CD4-positive, alpha-beta T cell (primary cell): ENCODE results near the gene UBA1. TPM values are rescaled to one million over a fixed set of nuclear protein-coding genes. Genes with fewer than 3 reads are reported as not detected.

ENCODE experiments used
- ATAC-seq: fragments of 200-7000 bp; cut with Tn5 transposase; one replicate; pipeline ENCODE4 v1.10.0; 2022; ENCODE audit warnings: mild to moderate bottlenecking; ENCODE audit not compliant: poor library complexity
- CTCF ChIA-PET: fragments of 350-600 bp; sonication (Branson Sonifier 250); formaldehyde crosslinking; loops from one replicate; lab custom pipeline; 2021; ENCODE audit warnings: antibody characterized with exemption, inconsistent platforms; lab: Charles Lee
- POLR2A ChIA-PET: fragments of 350-600 bp; sonication (Branson Sonifier 250); formaldehyde crosslinking; loops from one replicate; lab custom pipeline; 2021; ENCODE audit warnings: antibody characterized with exemption, inconsistent platforms; lab: Charles Lee
- DNase-seq, 14 experiments: peaks; one replicate each; pipeline ENCODE4 v3.0.0-alpha.2; 2013 to 2020; ENCODE audit warnings: mixed read lengths in 2 of 14
- H3K27ac ChIP-seq, 2 donors: one replicate each; pipeline versions ENCODE4 v1.5.1 to v1.7.0; 2013; ENCODE audit warnings: low read length in 2 of 2, low read depth in 1 of 2, mild to moderate bottlenecking in 1 of 2
- H3K27me3 ChIP-seq, 2 experiments: 1 replicate in 1 of 2; 2 replicates in 1 of 2; pipeline versions ENCODE4 v1.6.1 to v1.7.0; 2013; ENCODE audit warnings: low read length in 2 of 2, control low read depth in 1 of 2, mild to moderate bottlenecking in 1 of 2, moderate library complexity in 1 of 2; ENCODE audit not compliant: insufficient read depth in 2 of 2, control insufficient read depth in 1 of 2
- H3K36me3 ChIP-seq: one replicate; pipeline ENCODE4 v1.6.1; 2013; ENCODE audit warnings: low read length, control low read depth; ENCODE audit not compliant: insufficient read depth
- H3K4me1 ChIP-seq: one replicate; pipeline ENCODE4 v1.6.1; 2013; ENCODE audit warnings: low read length, control low read depth; ENCODE audit not compliant: insufficient read depth
- H3K4me3 ChIP-seq: one replicate; pipeline ENCODE4 v1.5.1; 2013; ENCODE audit warnings: mild to moderate bottlenecking, low read length, moderate library complexity
- H3K9me3 ChIP-seq, 2 experiments: 1 replicate in 1 of 2; 2 replicates in 1 of 2; pipeline versions ENCODE4 v1.6.1 to v1.7.0; 2013; ENCODE audit warnings: low read length in 2 of 2, mild to moderate bottlenecking in 2 of 2, control low read depth in 1 of 2, moderate library complexity in 1 of 2; ENCODE audit not compliant: control insufficient read depth in 1 of 2, insufficient read depth in 1 of 2
- H3K27ac Mint-ChIP-seq: one replicate; pipeline ENCODE4 v1.8.0; 2020; ENCODE audit warnings: mixed read lengths
- H3K27me3 Mint-ChIP-seq: one replicate; pipeline ENCODE4 v1.8.0; 2021; ENCODE audit warnings: mixed read lengths
- H3K36me3 Mint-ChIP-seq: one replicate; pipeline ENCODE4 v1.8.0; 2021; ENCODE audit warnings: low read depth, mixed read lengths
- H3K4me1 Mint-ChIP-seq: one replicate; pipeline ENCODE4 v1.8.0; 2021; ENCODE audit warnings: low read depth, mixed read lengths
- H3K4me3 Mint-ChIP-seq: one replicate; pipeline ENCODE4 v1.8.0; 2020; ENCODE audit warnings: mild to moderate bottlenecking, mixed read lengths
- H3K9me3 Mint-ChIP-seq: one replicate; pipeline ENCODE4 v1.8.0; 2020; ENCODE audit warnings: mixed read lengths
- intact Hi-C, 2 experiments: fragments of 100-400 bp; cut with DNase I in 1 of 2; cut with micrococcal nuclease in 1 of 2; formaldehyde crosslinking; loops; one replicate each; pipeline versions ENCODE4 v1.15.1 to v1.9.0; 2023 to 2025; cut with DNase I, micrococcal nuclease
- total RNA-seq, 174 experiments: library from RNA in 2 of 174; stranded (reverse) in 2 of 174; gene quantifications; one replicate each; pipeline ENCODE4 v1.2.3 and lab custom pipeline; 2021 to 2026
- TF ChIP-seq, protein P1 (sequence below): fragments of 200-600 bp; IDR thresholded peaks from one replicate; pipeline ENCODE4 v1.8.0; 2022; ENCODE audit warnings: antibody characterized with exemption, mild to moderate bottlenecking

The UBA1 gene
- total RNA-seq, 2 experiments from 2014 or later: 70.0 to 72.1 TPM

DNA sequence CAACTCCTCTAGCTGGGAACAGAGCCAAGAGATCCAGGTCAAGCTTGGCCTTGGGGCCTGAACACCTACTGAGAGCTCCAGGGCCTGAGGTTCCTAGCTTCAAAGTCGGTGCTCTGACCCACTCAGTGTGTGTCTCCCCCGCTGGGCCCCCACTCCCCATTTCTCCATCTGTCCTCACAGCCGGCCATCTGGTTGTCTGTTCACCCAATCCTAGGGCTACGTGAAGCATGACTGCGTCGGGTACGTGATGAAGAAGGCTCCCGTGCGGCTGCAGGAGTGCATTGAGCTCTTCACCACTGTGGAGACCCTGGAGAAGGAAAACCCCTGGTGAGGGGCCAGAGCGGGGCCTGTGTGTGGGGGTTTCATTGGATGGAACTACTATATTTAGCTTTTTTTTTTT lies 51.5 kb downstream of the UBA1 start:
- no peaks in the 10 kb centered on the region for H3K9me3 Mint-ChIP-seq
- no peaks in the 10 kb centered on the region for H3K27me3 ChIP-seq
- intact Hi-C loops: no loop called here
- H3K4me1 Mint-ChIP-seq: no peaks in the 10 kb centered on the region
- no peak overlapping the region for H3K4me3 ChIP-seq
- H3K9me3 ChIP-seq: no peaks in the 10 kb centered on the region
- H3K27ac ChIP-seq: no peak overlapping the region
- no peak for ATAC-seq
- no peak for DNase-seq
- ChIA-PET CTCF (no interaction called here), POLR2A (no interaction called here)
- peaks cover 36% of the 10 kb centered on the region for H3K36me3 ChIP-seq
- no peak overlapping the region for H3K27ac Mint-ChIP-seq
- peaks cover 48% of the 10 kb centered on the region for H3K36me3 Mint-ChIP-seq
- no peaks in the 10 kb centered on the region for H3K27me3 Mint-ChIP-seq
- TF ChIP-seq, protein P1, sequence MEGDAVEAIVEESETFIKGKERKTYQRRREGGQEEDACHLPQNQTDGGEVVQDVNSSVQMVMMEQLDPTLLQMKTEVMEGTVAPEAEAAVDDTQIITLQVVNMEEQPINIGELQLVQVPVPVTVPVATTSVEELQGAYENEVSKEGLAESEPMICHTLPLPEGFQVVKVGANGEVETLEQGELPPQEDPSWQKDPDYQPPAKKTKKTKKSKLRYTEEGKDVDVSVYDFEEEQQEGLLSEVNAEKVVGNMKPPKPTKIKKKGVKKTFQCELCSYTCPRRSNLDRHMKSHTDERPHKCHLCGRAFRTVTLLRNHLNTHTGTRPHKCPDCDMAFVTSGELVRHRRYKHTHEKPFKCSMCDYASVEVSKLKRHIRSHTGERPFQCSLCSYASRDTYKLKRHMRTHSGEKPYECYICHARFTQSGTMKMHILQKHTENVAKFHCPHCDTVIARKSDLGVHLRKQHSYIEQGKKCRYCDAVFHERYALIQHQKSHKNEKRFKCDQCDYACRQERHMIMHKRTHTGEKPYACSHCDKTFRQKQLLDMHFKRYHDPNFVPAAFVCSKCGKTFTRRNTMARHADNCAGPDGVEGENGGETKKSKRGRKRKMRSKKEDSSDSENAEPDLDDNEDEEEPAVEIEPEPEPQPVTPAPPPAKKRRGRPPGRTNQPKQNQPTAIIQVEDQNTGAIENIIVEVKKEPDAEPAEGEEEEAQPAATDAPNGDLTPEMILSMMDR: no peak
- no peak overlapping the region for H3K4me3 Mint-ChIP-seq
- H3K4me1 ChIP-seq: no peaks in the 10 kb centered on the region

GRCh38 chrX:47247206-47247998 lies 53.8 kb downstream of the UBA1 start:
- CTCF ChIA-PET: interaction anchor here (0.6 kb wide), 1 partner anchor 12 kb away, joined by 4 read pairs; no protein-coding TSS in a partner anchor
- Mint-ChIP-seq H3K4me1 (no peaks in the 10 kb centered on the region), H3K27ac (peak overlapping the region; percentile 33), H3K9me3 (no peaks in the 10 kb centered on the region), H3K4me3 (no peak overlapping the region), H3K36me3 (peaks cover 31% of the 10 kb centered on the region), H3K27me3 (no peaks in the 10 kb centered on the region)
- ATAC-seq (no peak), DNase-seq (no peak)
- POLR2A ChIA-PET: interaction anchor here (0.6 kb wide), 1 partner anchor 28 kb away, joined by 3 read pairs; no protein-coding TSS in a partner anchor
- no peaks in the 10 kb centered on the region for H3K9me3 ChIP-seq
- TF ChIP-seq, protein P1: no peak
- H3K27ac ChIP-seq: no peak overlapping the region
- H3K36me3 ChIP-seq: peaks cover 17% of the 10 kb centered on the region
- H3K4me3 ChIP-seq: no peak overlapping the region
- no peaks in the 10 kb centered on the region for H3K27me3 ChIP-seq
- no peaks in the 10 kb centered on the region for H3K4me1 ChIP-seq
- intact Hi-C loops: no loop called here

DNA sequence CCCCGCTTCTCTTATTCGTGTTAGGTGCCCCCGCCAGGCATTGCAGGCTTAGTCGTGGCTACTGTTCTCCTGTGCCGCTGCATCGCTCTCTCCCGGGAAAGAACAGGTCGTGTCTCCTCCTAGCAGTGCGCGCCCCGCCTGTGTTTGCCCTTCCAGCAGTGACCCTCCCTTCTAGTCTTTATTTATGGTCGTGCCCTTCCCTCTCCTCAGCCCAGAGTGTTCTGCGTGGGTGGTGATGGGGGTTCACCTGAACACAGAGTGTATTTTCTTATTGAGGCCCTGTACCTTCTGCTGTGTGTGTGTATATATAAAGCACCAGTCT lies 54.3 kb downstream of the UBA1 start:
- DNase-seq: no peak
- TF ChIP-seq, protein P1: no peak
- H3K9me3 ChIP-seq: no peaks in the 10 kb centered on the region
- H3K27ac ChIP-seq: no peak overlapping the region
- H3K4me3 ChIP-seq: no peak overlapping the region
- no peaks in the 10 kb centered on the region for H3K4me1 ChIP-seq
- H3K27me3 ChIP-seq: no peaks in the 10 kb centered on the region
- Mint-ChIP-seq H3K27ac (peak overlapping the region; percentile 33), H3K4me3 (no peak overlapping the region), H3K27me3 (no peaks in the 10 kb centered on the region), H3K4me1 (no peaks in the 10 kb centered on the region), H3K9me3 (no peaks in the 10 kb centered on the region), H3K36me3 (peaks cover 31% of the 10 kb centered on the region)
- ATAC-seq: no peak
- POLR2A ChIA-PET: interaction anchor here (0.6 kb wide), 1 partner anchor 29 kb away, joined by 3 read pairs; no protein-coding TSS in a partner anchor
- intact Hi-C loops: no loop called here
- CTCF ChIA-PET: no interaction called here
- peaks cover 14% of the 10 kb centered on the region for H3K36me3 ChIP-seq
